Gastroesophageal sphincter (tissue), 3 donors: Measurements from ENCODE around the gene SLC1A2.

Experiments used
- CTCF ChIP-seq, 4 experiments: fragments of 200-600 bp in 2 of 4; fragments of 450-650 bp in 2 of 4; sonication (generic) in 1 of 4; IDR thresholded peaks; one replicate each; pipeline ENCODE4 v1.5.1; 2017 to 2019; ENCODE audit warnings: antibody characterized with exemption in 4 of 4, mild to moderate bottlenecking in 2 of 4, moderate library complexity in 2 of 4
- EP300 ChIP-seq: sonication (generic); formaldehyde crosslinking; IDR thresholded peaks from one replicate; pipeline ENCODE4 v1.6.1; 2017; ENCODE audit warnings: antibody characterized with exemption, mild to moderate bottlenecking

GRCh38 chr11:35357923-35358322, 61.4 kb downstream of the SLC1A2 start:
- TF ChIP-seq CTCF (IDR thresholded peaks at IDR 0.05) (no peak), EP300 (no peak)
